GM10266 (cell line): Measurements from ENCODE around the gene KMT5C.
A peak's percentile ranks its signal among the peaks of the same experiment; 100 is the strongest.

ENCODE experiments used
- DNase-seq: peaks from one replicate; pipeline ENCODE4 v3.0.0; 2012; ENCODE audit errors: extremely low spot score
- TF ChIP-seq, protein P1 (sequence below): IDR thresholded peaks from 2 replicates; pipeline ENCODE4 v1.5.1; 2012; ENCODE audit warnings: mild to moderate bottlenecking, low read depth; ENCODE audit not compliant: control insufficient read depth, insufficient read depth; ENCODE audit errors: missing control alignments

KMT5C gene

DNA sequence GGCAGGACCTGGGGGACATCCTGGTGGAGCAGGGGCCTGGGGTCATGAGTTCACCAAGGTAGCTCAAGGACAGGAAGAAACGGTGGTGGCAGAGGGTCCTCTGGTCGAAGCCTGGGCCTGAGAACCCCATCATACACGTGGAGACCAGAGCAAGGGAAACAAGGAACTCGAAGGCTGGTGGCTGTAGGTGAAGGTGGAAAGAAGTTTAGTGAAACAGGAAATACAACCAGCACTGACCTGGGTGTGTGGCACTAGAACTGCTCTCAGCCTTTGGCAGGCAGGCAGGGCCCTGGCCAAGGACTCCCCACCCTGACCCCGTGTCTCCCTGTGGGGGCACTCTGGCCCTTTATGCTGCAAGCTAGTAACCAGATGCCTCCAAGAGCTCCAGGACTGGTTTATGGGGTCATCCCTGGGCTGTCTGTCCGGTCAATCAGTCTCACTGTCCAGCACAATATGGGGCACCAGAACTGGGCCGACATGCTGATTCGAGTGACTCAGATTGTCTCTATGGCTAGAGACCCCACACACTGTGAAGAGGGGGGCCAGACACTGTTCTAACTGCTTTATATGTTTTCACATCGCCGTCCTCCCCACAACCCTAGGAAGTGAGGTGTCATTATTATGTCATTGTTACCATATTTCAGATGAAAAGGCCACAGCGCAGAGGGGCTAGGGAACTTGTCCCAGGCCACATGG, 11.1 kb downstream of the KMT5C start:
- TF ChIP-seq, protein P1, sequence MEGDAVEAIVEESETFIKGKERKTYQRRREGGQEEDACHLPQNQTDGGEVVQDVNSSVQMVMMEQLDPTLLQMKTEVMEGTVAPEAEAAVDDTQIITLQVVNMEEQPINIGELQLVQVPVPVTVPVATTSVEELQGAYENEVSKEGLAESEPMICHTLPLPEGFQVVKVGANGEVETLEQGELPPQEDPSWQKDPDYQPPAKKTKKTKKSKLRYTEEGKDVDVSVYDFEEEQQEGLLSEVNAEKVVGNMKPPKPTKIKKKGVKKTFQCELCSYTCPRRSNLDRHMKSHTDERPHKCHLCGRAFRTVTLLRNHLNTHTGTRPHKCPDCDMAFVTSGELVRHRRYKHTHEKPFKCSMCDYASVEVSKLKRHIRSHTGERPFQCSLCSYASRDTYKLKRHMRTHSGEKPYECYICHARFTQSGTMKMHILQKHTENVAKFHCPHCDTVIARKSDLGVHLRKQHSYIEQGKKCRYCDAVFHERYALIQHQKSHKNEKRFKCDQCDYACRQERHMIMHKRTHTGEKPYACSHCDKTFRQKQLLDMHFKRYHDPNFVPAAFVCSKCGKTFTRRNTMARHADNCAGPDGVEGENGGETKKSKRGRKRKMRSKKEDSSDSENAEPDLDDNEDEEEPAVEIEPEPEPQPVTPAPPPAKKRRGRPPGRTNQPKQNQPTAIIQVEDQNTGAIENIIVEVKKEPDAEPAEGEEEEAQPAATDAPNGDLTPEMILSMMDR = no peak
- DNase-seq = no peak

DNA sequence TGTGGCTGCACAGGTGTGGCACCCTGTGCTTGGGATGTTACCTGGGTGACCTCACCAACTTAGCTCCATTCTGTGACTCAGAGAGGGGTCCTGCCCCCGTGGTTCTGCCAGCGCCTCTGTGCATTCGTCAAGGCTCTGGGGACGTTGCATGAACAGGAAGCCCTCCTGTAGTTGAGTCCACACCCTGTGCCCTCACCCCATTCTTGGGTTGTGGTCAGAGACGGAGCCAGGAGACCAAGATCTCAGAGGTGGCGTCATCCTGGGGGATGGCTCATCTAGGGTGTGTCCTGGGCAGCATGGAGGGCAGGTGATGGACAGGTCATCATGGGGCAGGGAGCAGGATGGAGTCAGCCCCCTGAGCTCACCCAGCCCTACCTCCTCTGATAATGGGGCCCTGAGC, 12.4 kb downstream of the KMT5C start:
- DNase-seq = no peak
- TF ChIP-seq, protein P1 = no peak

DNA sequence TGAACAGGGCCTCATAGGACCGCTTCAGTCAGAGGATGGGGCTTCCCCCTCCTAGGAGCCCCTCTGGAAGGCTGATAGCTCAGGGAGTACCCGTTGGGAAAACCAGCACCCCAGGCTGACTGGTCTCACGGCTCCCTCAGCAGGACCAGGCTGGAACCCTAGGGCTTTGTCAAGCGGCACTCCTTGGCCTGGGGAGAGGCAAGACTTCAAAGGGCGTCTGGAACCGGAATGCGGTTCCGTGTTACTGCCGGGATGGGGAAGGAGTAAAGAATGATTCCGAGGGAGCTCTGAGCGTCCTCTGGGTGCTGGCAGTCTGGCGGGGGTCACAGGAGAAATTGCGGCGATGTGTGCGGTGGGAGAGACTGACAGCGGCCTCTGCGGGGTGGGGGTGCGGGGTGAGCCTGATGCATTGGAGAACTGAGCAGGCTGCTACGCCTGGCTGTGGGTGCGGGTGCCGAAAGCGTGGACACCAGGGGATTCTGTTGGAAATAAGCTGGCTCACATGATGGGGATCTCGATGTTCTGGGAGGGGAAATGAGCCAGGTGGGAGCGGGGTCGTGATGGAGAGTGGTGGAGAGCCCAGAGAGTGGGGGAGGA, 13.0 kb downstream of the KMT5C start:
- TF ChIP-seq, protein P1 = no peak
- DNase-seq = no peak

DNA sequence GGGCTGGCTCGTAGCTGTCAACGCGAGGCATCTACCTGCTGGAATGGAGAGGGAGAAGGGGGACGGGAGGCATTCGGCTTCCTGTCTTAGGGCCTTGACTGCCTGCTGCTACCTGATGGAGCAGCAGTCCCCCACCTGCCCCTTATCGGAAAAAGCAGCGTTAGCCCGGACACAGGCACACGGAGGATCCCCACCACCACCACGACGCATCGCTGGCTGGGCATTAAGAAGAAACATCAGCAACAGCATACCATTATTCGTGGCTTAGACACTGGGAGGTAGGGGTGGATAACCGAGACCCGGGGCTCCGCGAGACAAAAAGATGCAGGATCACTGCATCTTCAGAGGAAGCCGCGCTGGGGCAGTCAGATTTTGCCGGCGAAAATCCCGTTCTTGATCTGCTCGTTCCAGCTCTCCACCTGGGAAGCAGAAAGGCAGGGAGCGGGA, 13.7 kb downstream of the KMT5C start:
- TF ChIP-seq, protein P1 = no peak
- DNase-seq = no peak

DNA sequence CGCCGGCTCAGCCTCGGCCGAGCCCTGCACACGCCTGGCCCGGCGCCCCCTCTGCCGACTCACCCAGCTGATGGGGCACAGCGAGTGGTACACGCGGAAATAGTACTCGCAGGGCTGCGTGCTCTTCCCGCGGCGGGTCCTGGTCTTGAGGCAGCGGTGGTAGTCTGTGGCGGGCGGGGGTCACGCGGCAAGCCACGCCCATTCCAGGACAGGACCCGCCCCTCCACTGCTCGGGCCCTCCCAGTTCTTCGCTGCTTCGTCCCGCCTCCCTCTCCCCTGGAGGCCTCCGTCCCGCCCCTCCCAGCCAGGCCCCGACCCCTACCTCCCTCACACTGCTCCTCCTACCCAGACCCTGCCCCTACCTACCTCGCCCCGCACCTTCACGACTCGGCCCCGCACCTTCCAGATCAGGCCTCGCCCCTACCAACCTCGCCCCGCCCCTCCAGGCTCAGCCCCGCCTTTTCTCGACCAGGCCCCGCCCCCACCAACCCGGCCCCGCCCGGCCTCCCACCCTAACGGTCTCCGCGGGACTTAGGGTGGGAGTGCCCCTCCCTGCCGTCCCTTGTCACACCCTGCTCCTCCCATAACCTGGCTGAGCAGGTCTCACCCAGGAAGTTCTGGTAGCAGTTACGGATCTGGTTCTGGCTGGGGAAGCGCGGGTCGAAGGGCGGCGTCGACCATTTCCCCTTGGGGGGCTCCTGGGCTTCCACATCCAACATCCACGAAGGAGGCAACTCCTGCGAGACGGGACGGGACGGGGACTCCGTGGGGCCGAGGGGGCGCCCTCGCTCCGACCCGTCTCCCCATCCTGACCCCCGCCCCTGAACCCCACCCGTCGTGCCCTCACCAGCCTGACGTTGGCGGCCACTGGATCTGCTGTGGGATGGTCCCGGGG, 14.4 kb downstream of the KMT5C start:
- peak; percentile 88 for DNase-seq
- TF ChIP-seq, protein P1 = no peak

DNA sequence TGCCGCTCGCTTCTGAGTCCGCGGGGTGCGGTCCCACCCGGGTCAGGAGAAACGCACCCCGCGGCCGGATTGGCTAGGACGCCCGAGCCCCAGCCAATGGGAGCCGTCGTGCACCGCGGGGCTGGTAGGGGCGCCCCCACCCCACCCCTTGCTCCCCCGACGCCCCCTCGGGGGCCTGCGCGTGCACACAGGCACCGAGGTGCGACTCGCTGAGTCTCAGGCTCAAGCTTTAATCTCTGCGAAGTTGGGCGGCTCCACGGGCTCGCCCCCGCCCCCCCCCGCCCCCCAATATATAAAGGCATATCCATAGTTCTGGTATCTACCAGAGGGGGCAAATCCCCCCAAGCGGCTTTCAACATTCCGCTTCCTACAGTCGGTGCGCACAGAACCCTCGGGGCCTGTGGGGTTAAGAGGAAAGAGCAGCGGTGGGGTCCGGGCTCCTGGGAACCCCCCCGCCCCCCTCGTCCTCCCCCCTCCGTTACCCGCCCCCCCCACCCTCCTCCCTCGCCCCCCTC, 15.1 kb downstream of the KMT5C start, which contains the start of gene COX6B2:
TSS of gene COX6B2 (minus strand) at position 22 of the 515 bp plus-strand sequence. CDS start 198 bp downstream, outside the sequence.
- no peak for DNase-seq
- TF ChIP-seq, protein P1 = no peak
